22Rv1 (cell line): ENCODE results near the gene PIP5K1A.

Experiments
- CTCF ChIP-seq: fragments of 450-650 bp; IDR thresholded peaks from 2 replicates; pipeline ENCODE4 v1.5.1; 2017; ENCODE audit warnings: mild to moderate bottlenecking
- ZFX ChIP-seq: fragments of 450-650 bp; IDR thresholded peaks from 2 replicates; pipeline ENCODE4 v1.6.1; 2017; ENCODE audit warnings: antibody characterized with exemption, borderline replicate concordance

- TF ChIP-seq CTCF (no peak), ZFX (no peak)
These were observed 90.2 kb downstream of the PIP5K1A start for GRCh38 chr1:151288502-151288901.
